Stomach (tissue), 9 donors: ENCODE data around the gene KANSL3. TPM values are rescaled to one million over a fixed set of nuclear protein-coding genes. Genes with fewer than 3 reads are reported as not detected.

Experiments
- DNase-seq, 2 donors: peaks; one replicate each; pipeline versions ENCODE4 v3.0.0 to v3.0.0-alpha.2; 2013 to 2019
- H3K27ac ChIP-seq, 5 donors: fragments of 200-600 bp in 4 of 5; sonication (generic) in 4 of 5; one replicate each; pipeline ENCODE4 v1.5.1; 2013 to 2019; ENCODE audit warnings: mild to moderate bottlenecking in 1 of 5, moderate library complexity in 1 of 5
- H3K27me3 ChIP-seq, 3 donors: fragments of 200-600 bp; sonication (generic); one replicate each; pipeline ENCODE4 v1.5.1; 2017 to 2019; ENCODE audit warnings: mixed run types in 1 of 3
- H3K36me3 ChIP-seq, 4 donors: fragments of 200-600 bp; sonication (generic); 1 replicate in 3 of 4; 2 replicates in 1 of 4; pipeline ENCODE4 v1.5.1; 2016 to 2019
- H3K4me1 ChIP-seq, 4 donors: fragments of 200-600 bp; sonication (generic); one replicate each; pipeline ENCODE4 v1.5.1; 2016 to 2019
- H3K4me3 ChIP-seq, 4 donors: fragments of 200-600 bp; sonication (generic) in 3 of 4; one replicate each; pipeline ENCODE4 v1.5.1; 2016 to 2019; ENCODE audit warnings: mild to moderate bottlenecking in 1 of 4
- H3K9me3 ChIP-seq, 4 donors: fragments of 200-600 bp; sonication (generic); one replicate each; pipeline ENCODE4 v1.5.1; 2016 to 2019
- CTCF ChIP-seq, 7 experiments: fragments of 450-650 bp in 4 of 7; fragments of 200-600 bp in 3 of 7; sonication (generic) in 3 of 7; IDR thresholded peaks; one replicate each; pipeline ENCODE4 v1.5.1; 2016 to 2019; ENCODE audit warnings: antibody characterized with exemption in 7 of 7, control low read depth in 2 of 7, mild to moderate bottlenecking in 1 of 7
- EP300 ChIP-seq: sonication (generic); formaldehyde crosslinking; IDR thresholded peaks from one replicate; pipeline ENCODE4 v1.6.1; 2017; ENCODE audit warnings: antibody characterized with exemption
- POLR2A ChIP-seq, 4 donors: fragments of 450-650 bp; IDR thresholded peaks; one replicate each; pipeline ENCODE4 v1.6.1; 2016; ENCODE audit warnings: antibody characterized with exemption in 4 of 4, control low read depth in 2 of 4, mild to moderate bottlenecking in 1 of 4, moderate library complexity in 1 of 4
- POLR2AphosphoS5 ChIP-seq, 3 donors: sonication (generic); formaldehyde crosslinking; IDR thresholded peaks; one replicate each; pipeline ENCODE4 v1.6.1; 2016; ENCODE audit warnings: antibody characterized with exemption in 3 of 3
- WGBS, 5 donors: extraction: QIAGEN DNeasy Blood & Tissue Kit in 3 of 5; methylation state at CpG; one replicate each; pipeline versions ENCODE4 v1.1.5 to v1.1.7; 2013 to 2018; 5-methylcytosine and 5-hydroxymethylcytosine counted together
- intact Hi-C: fragments of 100-400 bp; cut with DNase I; formaldehyde crosslinking; loops from one replicate; pipeline ENCODE4 v1.15.1; 2023; ENCODE audit warnings: low total_unique reads
- polyA plus RNA-seq, 3 donors: library from polyadenylated mRNA; stranded (reverse); fragments of 200-250 nt; gene quantifications; one replicate each; pipeline ENCODE4 v1.2.3, GENCODE V29; 2013
- total RNA-seq, 5 donors: library from RNA; depleted of rRNA; stranded (reverse); fragments of >200 nt; gene quantifications; one replicate each; pipeline versions ENCODE4 v1.1.0 to v1.2.3, GENCODE V29; 2014 to 2016
- donor health status: healthy with polysubstance abuse.
- donor health status: Bipolar disorder and iron deficiency.
- donor health status: healthy.

The KANSL3 gene
- total and polyA plus RNA-seq, 8 donors = 13.6 to 139 (median 30.2) TPM

GRCh38 chr2:96651793-96652192, 13.7 kb upstream of the KANSL3 start:
- intact Hi-C loops = no loop called here
- no peak overlapping the region for H3K27ac ChIP-seq
- H3K27me3 ChIP-seq = no peaks in the 10 kb centered on the region
- no peak for TF ChIP-seq EP300
- 87 to 93% (median 92%) methylated on average over 8 of the region's 8 CpGs for WGBS, 5 donors
- no peak overlapping the region for H3K4me3 ChIP-seq
- H3K36me3 ChIP-seq = no peaks in the 10 kb centered on the region
- no peak for DNase-seq
- H3K4me1 ChIP-seq = no peaks in the 10 kb centered on the region
- no peaks in the 10 kb centered on the region for H3K9me3 ChIP-seq

GRCh38 chr2:96649342-96649741, 11.2 kb upstream of the KANSL3 start:
- intact Hi-C loops = no loop called here
- no peaks in the 10 kb centered on the region for H3K36me3 ChIP-seq
- TF ChIP-seq CTCF (IDR thresholded peaks at IDR 0.05) (no peak), POLR2AphosphoS5 (IDR thresholded peaks at IDR 0.05) (no peak), EP300 (no peak), POLR2A (IDR thresholded peaks at IDR 0.05) (no peak)
- no peaks in the 10 kb centered on the region for H3K9me3 ChIP-seq
- H3K27me3 ChIP-seq = no peaks in the 10 kb centered on the region
- no peak overlapping the region for H3K4me3 ChIP-seq
- no peak overlapping the region for H3K27ac ChIP-seq
- 97 to 100% (median 100%) methylated on average over 1 of the region's 1 CpG for WGBS, 5 donors
- DNase-seq = no peak
- H3K4me1 ChIP-seq = no peaks in the 10 kb centered on the region

GRCh38 chr2:96648306-96648930, 10.3 kb upstream of the KANSL3 start:
- Histone ChIP-seq H3K36me3 (no peaks in the 10 kb centered on the region), H3K4me1 (no peaks in the 10 kb centered on the region), H3K4me3 (no peak overlapping the region), H3K9me3 (no peaks in the 10 kb centered on the region), H3K27me3 (no peaks in the 10 kb centered on the region), H3K27ac (no peak overlapping the region)
- DNase-seq = no peak
- TF ChIP-seq CTCF (IDR thresholded peaks at IDR 0.05) = no peak
- no peak for TF ChIP-seq POLR2AphosphoS5 (IDR thresholded peaks at IDR 0.05)
- TF ChIP-seq POLR2A (IDR thresholded peaks at IDR 0.05) = no peak
- TF ChIP-seq EP300 = no peak
- WGBS, 5 donors = 92 to 96% (median 94%) methylated on average over 7 of the region's 7 CpGs
- intact Hi-C loops = no loop called here

GRCh38 chr2:96647681-96648080, 9.6 kb upstream of the KANSL3 start:
- DNase-seq = no peak
- Histone ChIP-seq H3K9me3 (no peaks in the 10 kb centered on the region), H3K27me3 (no peaks in the 10 kb centered on the region), H3K27ac (no peak overlapping the region), H3K4me1 (peaks cover 0 to 2% (median under 1%) of the 10 kb centered on the region in 4 donors), H3K4me3 (no peak overlapping the region), H3K36me3 (no peaks in the 10 kb centered on the region)
- no peak for TF ChIP-seq EP300
- TF ChIP-seq CTCF (IDR thresholded peaks at IDR 0.05) = no peak
- no peak for TF ChIP-seq POLR2A (IDR thresholded peaks at IDR 0.05)
- no peak for TF ChIP-seq POLR2AphosphoS5 (IDR thresholded peaks at IDR 0.05)
- 91 to 99% (median 92%) methylated on average over 6 of the region's 6 CpGs for WGBS, 5 donors
- intact Hi-C loops = no loop called here
